ENCODE results near the gene BRSK2.
"Not testable (repeated sequence)": the region's sequence is repeated elsewhere in the genome, so short reads cannot be mapped to it uniquely, and the experiment has no call there.

The BRSK2 gene

DNA sequence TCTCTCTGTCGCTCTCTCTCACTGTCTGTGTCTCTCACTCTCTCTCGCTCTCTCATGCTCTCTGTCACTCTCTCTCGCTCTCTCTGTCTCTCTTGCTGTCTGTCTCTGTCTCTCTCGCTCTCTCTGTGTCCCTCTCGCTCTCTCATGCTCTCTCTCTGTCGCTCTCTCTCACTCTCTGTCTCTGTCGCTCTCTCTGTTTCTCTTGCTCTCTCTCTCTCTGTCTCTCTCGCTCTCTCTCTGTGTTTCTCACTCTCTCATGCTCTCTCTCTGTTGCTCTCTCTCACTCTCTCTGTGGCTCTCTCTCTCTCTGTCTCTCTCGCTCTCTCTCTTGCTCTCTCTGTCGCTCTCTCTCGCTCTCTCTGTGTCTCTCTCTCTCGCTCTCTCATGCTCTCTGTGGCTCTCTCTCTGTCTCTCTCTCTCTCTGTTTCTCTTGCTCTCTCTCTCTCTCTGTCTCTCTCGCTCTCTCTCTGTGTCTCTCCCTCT, 33.2 kb upstream of the BRSK2 start:
- no peak for DNase-seq (ENCODE audit: insufficient read length, low spot score)
- TF ChIP-seq CTCF (IDR thresholded peaks at IDR 0.05; ENCODE audit: insufficient read depth, missing control alignments), result no peak
- FAIRE-seq, result no peak

- TF ChIP-seq CTCF (IDR thresholded peaks at IDR 0.05; ENCODE audit: insufficient read depth, missing control alignments), result no peak
- DNase-seq (ENCODE audit: insufficient read length, low spot score) (no peak), FAIRE-seq (no peak)
These were observed 31.4 kb upstream of the BRSK2 start for GRCh38 chr11:1358286-1358685.

DNA sequence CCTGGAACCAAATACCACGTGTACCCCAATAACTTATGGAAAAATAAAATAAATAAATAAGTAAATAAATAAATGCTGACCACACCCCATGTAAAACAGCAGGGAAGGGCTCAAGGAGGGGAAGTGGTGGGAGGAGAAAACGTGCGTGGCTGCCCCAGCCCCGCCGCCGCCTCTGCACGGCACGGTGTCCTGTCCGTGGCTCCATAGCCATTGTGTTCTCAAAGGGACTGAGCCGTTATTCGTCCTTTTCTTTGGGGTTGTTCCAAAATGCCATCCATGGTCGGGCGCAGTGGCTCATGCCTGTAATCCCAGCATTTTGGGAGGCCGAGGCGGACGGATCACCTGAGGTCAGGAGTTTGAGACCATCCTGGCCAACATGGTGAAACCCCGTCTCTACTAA, 30.8 kb upstream of the BRSK2 start:
- DNase-seq (ENCODE audit: insufficient read length, low spot score); FAIRE-seq: not testable (repeated sequence)

GRCh38 chr11:1359556-1359955, 30.2 kb upstream of the BRSK2 start:
- DNase-seq (ENCODE audit: insufficient read length, low spot score), result no peak
- no peak for FAIRE-seq

GRCh38 chr11:1360181-1360834, 29.4 kb upstream of the BRSK2 start:
- DNase-seq (ENCODE audit: insufficient read length, low spot score) (no peak), FAIRE-seq (no peak)
- no peak for TF ChIP-seq CTCF (IDR thresholded peaks at IDR 0.05; ENCODE audit: insufficient read depth, missing control alignments)

More at GRCh38 chr11:1359556-1359955, 30.2 kb upstream of the BRSK2 start:
- TF ChIP-seq CTCF (IDR thresholded peaks at IDR 0.05; ENCODE audit: insufficient read depth, missing control alignments), result no peak

GRCh38 chr11:1360835-1361357, 28.8 kb upstream of the BRSK2 start:
- no peak for TF ChIP-seq CTCF (IDR thresholded peaks at IDR 0.05; ENCODE audit: insufficient read depth, missing control alignments)
- no peak for FAIRE-seq
- DNase-seq (ENCODE audit: insufficient read length, low spot score), result no peak

- no peak for TF ChIP-seq CTCF (IDR thresholded peaks at IDR 0.05; ENCODE audit: insufficient read depth, missing control alignments)
These were observed 27.9 kb upstream of the BRSK2 start for GRCh38 chr11:1361882-1362281.

More at GRCh38 chr11:1361882-1362281, 27.9 kb upstream of the BRSK2 start:
- DNase-seq (ENCODE audit: insufficient read length, low spot score), result no peak
- no peak for FAIRE-seq

Measured in D721Med (cell line).